Right atrium auricular region (tissue), 2 donors: ENCODE results near the gene P2RX1. TPM values are rescaled to one million over a fixed set of nuclear protein-coding genes. Genes with fewer than 3 reads are reported as not detected.

ENCODE experiments used
- DNase-seq: peaks from one replicate; pipeline ENCODE4 v3.0.0-alpha.2; 2019; ENCODE audit warnings: low spot score
- H3K27ac ChIP-seq, 2 donors: fragments of 200-600 bp; sonication (generic); 1 replicate in 1 of 2; 2 replicates in 1 of 2; pipeline ENCODE4 v1.5.1; 2016 to 2019
- H3K27me3 ChIP-seq, 2 donors: fragments of 200-600 bp; sonication (generic); one replicate each; pipeline versions ENCODE4 v1.5.1 to v1.6.0; 2017 to 2019
- H3K36me3 ChIP-seq: fragments of 200-600 bp; sonication (generic); one replicate; pipeline ENCODE4 v1.5.1; 2016
- H3K4me1 ChIP-seq, 2 donors: fragments of 200-600 bp; sonication (generic); one replicate each; pipeline versions ENCODE4 v1.5.1 to v1.6.0; 2017 to 2019
- H3K4me3 ChIP-seq, 2 donors: fragments of 200-600 bp; sonication (generic); 1 replicate in 1 of 2; 2 replicates in 1 of 2; pipeline ENCODE4 v1.5.1; 2017 to 2019; ENCODE audit warnings: mild to moderate bottlenecking in 1 of 2, moderate library complexity in 1 of 2
- H3K9me3 ChIP-seq, 2 donors: fragments of 200-600 bp; sonication (generic); one replicate each; pipeline ENCODE4 v1.5.1; 2019
- total RNA-seq, 2 donors: library from RNA; depleted of rRNA; stranded (reverse); fragments of >200 nt; gene quantifications; one replicate each; pipeline ENCODE4 v1.1.0, GENCODE V29; 2016
- TF ChIP-seq, protein P1 (sequence below), 2 donors: fragments of 200-600 bp; sonication (generic); IDR thresholded peaks; one replicate each; pipeline ENCODE4 v1.5.1; 2019; ENCODE audit warnings: antibody characterized with exemption in 2 of 2

P2RX1 gene
- total RNA-seq, 2 donors from 2014 or later: 0.85 to 2.8 TPM

DNA sequence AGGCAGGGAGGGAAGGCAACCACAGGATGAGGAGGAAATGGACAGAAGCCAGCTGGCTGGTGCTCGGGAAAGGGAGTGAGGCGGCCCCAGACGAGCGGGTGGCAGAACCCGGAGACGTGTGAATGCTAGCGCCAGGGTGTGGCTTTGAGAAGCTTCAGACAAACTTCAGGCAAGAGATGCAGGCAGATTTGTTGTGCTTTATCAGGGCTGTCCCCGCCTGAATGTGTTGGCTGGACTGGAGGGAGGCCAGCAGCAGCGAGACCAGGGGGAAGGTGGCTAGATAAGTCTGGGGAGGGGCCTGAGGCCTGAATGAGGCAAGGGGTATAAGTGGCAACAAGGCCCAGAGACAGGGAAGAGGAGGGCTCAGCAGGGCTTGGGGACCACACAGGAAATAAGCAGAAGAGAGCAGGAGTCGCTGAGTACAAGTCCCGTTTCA, 45.4 kb downstream of the P2RX1 start:
- Histone ChIP-seq H3K4me1 (peaks cover 0 to 14% of the 10 kb centered on the region in 2 donors), H3K4me3 (no peak overlapping the region), H3K27ac (peak overlapping the region; percentile 66 to 67), H3K9me3 (no peaks in the 10 kb centered on the region), H3K27me3 (no peaks in the 10 kb centered on the region), H3K36me3 (peaks cover 11% of the 10 kb centered on the region)
- TF ChIP-seq, protein P1, sequence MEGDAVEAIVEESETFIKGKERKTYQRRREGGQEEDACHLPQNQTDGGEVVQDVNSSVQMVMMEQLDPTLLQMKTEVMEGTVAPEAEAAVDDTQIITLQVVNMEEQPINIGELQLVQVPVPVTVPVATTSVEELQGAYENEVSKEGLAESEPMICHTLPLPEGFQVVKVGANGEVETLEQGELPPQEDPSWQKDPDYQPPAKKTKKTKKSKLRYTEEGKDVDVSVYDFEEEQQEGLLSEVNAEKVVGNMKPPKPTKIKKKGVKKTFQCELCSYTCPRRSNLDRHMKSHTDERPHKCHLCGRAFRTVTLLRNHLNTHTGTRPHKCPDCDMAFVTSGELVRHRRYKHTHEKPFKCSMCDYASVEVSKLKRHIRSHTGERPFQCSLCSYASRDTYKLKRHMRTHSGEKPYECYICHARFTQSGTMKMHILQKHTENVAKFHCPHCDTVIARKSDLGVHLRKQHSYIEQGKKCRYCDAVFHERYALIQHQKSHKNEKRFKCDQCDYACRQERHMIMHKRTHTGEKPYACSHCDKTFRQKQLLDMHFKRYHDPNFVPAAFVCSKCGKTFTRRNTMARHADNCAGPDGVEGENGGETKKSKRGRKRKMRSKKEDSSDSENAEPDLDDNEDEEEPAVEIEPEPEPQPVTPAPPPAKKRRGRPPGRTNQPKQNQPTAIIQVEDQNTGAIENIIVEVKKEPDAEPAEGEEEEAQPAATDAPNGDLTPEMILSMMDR (IDR thresholded peaks at IDR 0.05): no peak
- peak; percentile 74 for DNase-seq

DNA sequence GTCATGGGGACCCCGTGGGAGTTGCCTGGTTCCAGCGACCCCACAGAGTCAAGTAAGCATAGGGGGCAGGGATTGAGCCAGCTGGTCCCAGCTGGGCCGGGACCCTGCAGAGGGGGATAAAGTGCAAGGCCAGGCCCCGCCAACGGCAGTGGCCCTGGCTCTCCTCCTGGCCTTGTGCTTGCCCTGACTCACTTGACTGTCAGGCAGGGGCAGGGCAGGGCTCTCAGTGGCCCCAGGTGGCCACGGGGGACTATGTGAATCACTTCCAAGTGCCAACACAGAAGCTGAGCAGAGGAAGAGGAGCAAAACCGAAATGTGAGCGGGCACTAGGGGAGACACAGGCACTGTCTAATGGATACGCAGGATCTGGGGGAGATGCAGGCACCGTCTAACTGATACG, 48.7 kb downstream of the P2RX1 start:
- TF ChIP-seq, protein P1 (IDR thresholded peaks at IDR 0.05): no peak

GRCh38 chr17:3867106-3867505, 49.2 kb downstream of the P2RX1 start:
- H3K36me3 ChIP-seq: no peaks in the 10 kb centered on the region
- no peak overlapping the region for H3K4me3 ChIP-seq
- H3K4me1 ChIP-seq: peaks cover 0 to 25% of the 10 kb centered on the region in 2 donors
- no peaks in the 10 kb centered on the region for H3K9me3 ChIP-seq
- TF ChIP-seq, protein P1 (IDR thresholded peaks at IDR 0.05): no peak
- H3K27ac ChIP-seq: no peak overlapping the region
- H3K27me3 ChIP-seq: no peaks in the 10 kb centered on the region
- no peak for DNase-seq

More for the DNA sequence above, 48.7 kb downstream of the P2RX1 start:
- H3K27ac ChIP-seq: no peak overlapping the region
- no peak for DNase-seq
- no peaks in the 10 kb centered on the region for H3K9me3 ChIP-seq
- H3K4me3 ChIP-seq: no peak overlapping the region
- H3K4me1 ChIP-seq: peaks cover 0 to 25% of the 10 kb centered on the region in 2 donors
- no peaks in the 10 kb centered on the region for H3K36me3 ChIP-seq
- no peaks in the 10 kb centered on the region for H3K27me3 ChIP-seq

DNA sequence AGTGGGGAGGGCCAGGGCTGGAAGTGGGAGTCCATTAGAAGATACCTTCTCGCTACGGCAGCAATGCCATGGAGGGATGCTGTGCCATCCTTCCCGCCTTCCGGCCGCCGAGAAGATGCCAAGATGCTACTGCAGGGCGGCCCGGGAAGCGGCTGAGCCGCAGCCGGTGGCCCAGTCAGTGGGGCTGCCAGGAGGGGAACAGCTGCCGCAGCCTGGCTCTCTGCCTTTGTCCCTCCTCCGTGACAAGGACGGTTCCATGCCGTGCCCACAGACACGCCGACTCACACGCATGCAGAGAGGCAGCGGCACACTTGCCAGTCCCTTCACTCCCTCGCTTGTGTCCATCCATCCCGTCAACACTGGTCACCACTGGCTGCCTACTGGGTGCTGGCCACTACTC, 50.0 kb downstream of the P2RX1 start:
- Histone ChIP-seq H3K4me3 (no peak overlapping the region), H3K36me3 (no peaks in the 10 kb centered on the region), H3K9me3 (no peaks in the 10 kb centered on the region), H3K27ac (no peak overlapping the region), H3K27me3 (no peaks in the 10 kb centered on the region), H3K4me1 (peaks cover 0 to 25% of the 10 kb centered on the region in 2 donors)
- TF ChIP-seq, protein P1 (IDR thresholded peaks at IDR 0.05): no peak
- no peak for DNase-seq

DNA sequence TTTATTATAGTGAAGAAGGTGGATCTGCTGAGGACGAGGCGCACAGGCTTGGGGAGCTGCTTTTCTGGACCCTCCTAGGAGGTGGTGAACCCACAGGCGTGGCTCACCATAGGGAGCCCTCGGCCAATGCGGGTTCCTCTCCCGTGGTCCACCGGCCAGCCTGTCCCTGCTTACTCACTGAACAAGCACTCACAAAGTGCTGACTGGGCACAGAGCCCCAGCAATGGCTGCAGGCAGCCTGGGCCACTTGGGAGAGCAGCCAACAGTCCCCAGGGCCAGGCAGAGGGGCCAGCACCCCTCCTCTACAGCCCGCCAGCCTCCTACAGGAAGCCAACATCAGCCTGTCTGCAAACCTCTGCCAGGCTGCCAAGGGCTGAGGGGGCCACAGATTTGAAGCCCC, 51.1 kb downstream of the P2RX1 start:
- H3K36me3 ChIP-seq: peaks cover 9% of the 10 kb centered on the region
- DNase-seq: no peak
- no peak overlapping the region for H3K4me3 ChIP-seq
- H3K27ac ChIP-seq: peak overlapping the region in 1 of 2 donors; percentile 22
- H3K4me1 ChIP-seq: peaks cover 0 to 16% of the 10 kb centered on the region in 2 donors
- no peaks in the 10 kb centered on the region for H3K9me3 ChIP-seq
- TF ChIP-seq, protein P1 (IDR thresholded peaks at IDR 0.05): no peak
- no peaks in the 10 kb centered on the region for H3K27me3 ChIP-seq

DNA sequence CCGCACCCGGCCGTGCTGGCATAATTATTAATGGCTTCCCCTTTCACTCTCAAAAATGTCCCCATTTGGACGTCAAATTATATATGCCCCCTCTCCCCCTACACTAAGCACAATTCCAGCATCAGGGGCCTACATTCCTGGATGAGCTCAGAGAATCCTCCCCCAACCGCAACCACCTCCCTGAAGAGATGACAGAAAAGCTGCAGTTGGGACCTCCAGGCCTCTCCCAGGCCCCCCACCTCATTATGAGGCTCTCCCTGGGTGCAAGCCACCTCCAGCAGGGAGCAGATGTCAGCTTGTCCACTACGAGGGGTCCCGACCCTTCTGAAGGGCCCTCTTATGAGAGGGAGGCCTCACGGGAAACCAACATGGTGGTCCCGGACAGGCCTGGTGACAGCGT, 51.7 kb downstream of the P2RX1 start:
- TF ChIP-seq, protein P1 (IDR thresholded peaks at IDR 0.05): no peak
- no peak for DNase-seq
- Histone ChIP-seq H3K27ac (no peak overlapping the region), H3K4me1 (peaks cover 0 to 12% of the 10 kb centered on the region in 2 donors), H3K36me3 (peaks cover 9% of the 10 kb centered on the region), H3K9me3 (no peaks in the 10 kb centered on the region), H3K27me3 (no peaks in the 10 kb centered on the region), H3K4me3 (no peak overlapping the region)
